ENCODE data around the gene SEMA3E.
"Not testable (repeated sequence)": the region's sequence is repeated elsewhere in the genome, so short reads cannot be mapped to it uniquely, and the experiment has no call there.

Gene SEMA3E

DNA sequence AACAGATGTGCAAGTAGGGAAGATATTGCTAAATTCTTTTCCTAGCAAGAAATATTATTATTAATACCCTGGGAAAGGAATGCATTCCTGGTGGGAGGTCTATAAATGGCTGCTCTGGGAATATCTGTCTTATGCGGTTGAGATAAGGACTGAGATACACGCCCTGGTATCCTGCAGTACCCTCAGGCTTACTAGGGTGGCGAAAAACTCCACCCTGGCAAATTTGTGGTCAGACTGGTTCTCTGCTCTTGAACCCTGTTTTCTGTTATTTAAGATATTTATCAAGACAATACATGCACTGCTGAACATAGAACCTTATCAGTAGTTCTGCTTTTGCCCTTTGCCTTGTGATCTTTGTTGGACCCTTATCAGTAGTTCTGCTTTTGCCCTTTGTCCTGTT is 96.4 kb downstream of the SEMA3E start:
- not testable (repeated sequence) for DNase-seq

DNA sequence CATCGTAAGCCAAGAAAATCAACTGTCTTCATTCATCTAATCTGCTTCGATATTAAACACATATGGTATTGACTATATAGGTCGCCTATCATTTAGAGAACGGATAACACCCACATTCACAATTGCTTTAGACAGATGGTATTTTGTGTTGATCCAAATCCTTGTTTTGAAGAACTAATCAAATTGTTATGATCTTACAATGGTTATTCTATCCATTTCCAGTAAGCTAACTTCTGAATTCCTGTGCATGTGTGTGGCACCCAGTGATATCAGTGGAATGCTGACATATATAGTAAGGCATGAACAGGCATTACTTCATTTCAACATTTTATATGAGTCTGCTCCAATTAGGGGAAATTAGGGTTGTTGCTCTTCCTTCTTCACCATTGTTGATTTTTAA is 98.8 kb downstream of the SEMA3E start:
- no peak for DNase-seq

DNA sequence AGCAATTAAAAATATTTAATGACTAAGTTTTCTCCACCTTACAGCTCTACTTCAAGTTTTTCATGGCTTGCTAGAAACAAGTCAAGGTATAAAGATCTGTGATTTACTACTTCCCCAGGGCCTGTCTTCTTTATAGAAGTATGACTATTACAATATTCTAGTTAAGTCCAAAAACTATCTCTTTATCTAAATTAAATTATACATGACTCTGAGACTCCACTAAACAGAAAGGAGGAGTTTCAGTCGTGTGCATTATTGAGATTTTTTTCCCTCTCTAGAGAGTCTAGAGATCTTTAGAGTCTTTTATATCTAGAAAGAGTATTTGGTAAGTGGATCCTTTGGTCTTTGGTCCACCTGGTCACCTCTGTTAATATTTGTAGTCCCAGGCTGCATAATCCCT is 100.7 kb downstream of the SEMA3E start:
- DNase-seq = no peak

DNA sequence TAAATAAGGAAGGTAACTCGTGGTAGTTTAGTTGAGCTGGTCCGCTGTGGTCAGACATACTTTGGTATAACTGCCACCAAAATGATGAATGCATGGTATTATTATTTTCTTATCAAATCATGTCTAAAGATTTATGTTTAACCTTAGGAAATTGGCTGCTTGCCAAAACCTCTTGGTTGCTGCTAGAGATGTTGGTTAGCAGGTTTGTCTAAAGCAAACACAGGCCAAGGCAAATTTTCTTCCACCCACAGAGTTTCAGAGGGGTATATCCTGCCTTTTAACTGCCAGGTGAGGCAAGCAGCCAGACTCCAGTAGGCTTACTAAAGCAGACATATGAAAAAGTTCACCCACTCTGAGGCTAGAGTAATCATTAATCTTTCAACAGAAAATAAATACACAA is 101.4 kb downstream of the SEMA3E start:
- DNase-seq = peak; percentile 94

DNA sequence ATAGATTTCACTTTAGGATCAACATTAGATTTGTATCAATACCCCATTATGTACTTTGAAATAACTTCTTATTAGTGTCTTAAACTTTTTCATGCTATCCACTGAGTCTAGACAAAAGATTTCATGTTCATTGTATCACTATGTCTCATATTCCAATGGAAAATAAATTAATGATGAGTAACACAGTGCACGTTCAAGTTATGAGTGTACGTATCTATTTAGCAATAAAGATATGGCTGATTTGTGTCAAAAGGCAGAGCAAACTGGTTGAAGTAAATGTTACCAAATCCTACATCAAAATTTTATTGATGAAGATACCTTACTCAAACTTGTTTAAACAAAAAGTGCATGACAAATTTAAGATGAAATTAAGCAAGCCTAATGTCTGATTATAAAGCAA is 102.4 kb downstream of the SEMA3E start:
- DNase-seq = no peak

DNA sequence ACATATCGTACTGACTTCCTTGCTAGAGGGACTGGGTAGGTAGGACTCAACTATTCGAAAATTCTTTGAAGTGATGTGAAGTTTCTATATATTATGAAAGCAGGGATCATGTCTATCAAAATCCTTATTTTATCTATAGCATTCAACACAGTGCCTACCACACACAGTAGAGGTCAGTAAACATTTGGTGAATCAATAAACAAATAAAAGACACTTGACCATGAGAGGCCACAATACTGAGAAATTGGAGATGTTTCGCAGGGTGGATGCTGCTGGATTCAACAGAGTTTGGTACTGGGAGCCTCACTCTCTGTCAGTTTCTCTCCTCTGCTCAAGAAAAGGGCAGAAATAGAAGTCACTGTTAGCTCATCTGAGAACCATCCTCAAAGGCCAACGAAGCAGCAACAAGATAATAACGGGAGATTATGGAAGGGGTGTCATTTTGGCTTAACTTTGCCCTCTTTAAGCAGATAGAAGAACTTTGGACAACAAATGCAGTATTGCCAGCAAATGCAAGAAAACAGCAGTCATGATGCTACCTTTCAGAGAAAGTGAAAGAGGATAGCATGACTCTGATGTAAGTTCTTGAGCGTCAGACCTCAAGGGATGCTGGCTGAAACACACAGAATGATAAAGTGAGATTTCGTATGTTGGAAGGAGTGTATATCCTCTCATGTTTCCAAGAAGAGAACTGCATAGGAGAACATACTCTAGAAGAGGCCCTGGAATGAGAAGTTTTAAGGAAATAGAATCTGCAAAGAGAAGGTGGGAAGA is 107.6 kb downstream of the SEMA3E start:
- no peak for DNase-seq

DNA sequence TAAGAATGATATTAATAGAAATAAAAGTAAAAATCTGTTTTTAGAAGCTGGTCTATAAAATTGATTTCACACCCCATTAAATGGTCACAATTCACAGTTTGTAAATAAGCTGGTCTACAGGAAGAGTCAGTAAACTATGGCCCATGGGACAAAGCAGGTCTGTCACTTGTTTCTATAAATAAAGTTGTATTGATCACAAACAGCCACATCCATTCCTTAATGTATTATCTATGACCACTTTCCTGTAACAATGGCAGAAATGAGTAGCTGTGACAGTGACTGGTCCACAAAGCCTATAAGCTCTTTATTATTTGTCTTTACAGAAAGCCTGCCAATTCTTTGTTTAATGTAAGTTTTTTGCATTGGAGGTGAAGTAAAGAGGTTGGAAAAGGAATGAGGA is 114.5 kb downstream of the SEMA3E start:
- no peak for DNase-seq

DNA sequence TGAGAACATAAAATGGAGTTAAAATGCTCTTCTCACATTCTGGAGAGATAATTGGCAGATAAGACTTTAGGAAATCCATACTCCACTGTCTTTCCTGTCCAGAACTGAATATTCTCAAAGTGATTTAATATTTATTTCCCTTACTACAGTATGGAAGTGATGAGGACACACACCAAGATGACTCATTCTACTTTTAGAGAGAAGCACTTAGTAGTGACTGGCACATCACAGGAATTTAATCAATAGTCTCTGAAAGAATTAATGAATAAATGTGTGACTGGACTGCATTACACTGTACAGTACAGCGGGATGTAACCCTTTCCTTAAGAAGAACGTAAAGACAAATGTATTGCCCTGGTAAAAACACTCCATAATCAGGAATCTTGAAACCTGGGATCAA is 116.7 kb downstream of the SEMA3E start:
- no peak for DNase-seq

DNA sequence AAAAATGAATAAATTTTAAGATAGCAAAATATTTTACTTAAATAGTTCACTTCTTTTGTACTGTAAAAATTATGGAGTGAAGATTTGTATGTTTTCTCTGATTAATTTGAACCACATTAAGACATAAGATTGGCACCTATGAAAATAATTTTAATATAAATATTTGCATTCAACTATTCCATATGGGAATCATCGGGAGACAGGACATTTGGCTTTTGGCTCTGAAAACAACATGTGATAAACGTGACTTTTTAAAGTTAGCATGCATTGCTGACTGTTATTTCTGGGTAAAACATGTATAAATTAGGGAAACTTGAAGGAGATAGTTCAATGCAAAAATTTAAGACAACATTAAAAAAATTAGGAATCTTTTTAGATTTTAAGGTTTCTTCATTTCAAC is 117.2 kb downstream of the SEMA3E start:
- DNase-seq = no peak

DNA sequence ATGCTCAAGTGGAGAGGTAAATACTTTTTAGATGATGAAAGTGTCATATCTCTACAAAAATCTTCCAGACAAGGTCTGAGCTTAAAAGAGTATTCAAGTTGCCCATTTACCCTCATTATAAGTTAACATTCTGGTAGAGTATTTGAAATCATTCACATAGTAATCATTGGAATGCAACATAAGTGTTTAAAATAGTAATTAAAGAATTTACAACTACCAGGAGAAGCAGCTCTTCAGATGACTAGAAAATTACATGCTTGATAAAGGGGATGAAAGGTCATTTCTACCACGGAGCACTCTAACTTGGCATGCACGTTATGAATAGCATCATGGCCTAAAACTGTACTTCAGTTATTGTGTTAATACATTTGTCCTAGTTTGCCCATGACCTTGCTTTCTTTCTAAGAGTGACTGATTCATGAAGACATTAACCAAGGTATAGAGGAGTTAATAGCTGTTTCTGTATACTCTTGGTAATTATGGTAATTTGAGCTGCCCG is 120.0 kb downstream of the SEMA3E start:
- DNase-seq = peak; percentile 92

DNA sequence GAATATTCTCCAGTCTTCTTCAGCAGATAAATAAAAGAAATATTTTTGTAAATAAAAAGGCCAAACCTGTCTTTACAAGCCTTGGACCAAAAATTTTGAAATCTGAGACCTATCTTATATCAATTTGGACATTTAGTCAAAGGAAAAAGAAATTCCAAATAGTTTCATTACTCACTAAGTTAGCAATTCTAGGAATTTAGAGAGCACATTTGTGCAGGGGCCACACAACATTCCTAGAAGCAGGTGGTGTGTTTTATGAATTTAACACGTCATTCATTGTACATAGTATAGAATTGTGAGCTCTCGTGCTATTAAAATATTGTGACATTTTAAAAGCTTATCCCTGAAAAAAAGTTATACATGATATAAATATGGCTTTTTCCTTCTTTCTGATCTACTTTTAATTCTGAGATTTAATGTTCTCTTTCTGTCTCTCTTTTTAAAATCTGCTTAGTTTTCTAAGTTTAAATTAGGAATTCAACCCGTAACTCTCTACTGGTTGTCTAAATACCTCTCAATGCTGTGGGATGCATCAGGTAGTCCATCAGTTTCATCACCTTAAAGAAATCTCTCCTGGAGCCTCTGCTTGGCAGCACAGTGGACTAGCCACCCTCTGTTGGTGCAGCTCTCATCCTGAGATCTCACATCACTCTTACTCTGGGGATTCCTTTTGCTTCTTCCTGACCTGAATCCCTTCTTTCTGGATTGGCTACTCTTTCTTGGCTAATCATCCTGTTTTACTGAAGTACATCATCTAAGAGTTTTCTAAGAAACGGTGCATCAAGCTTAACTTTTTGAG is 124.5 kb downstream of the SEMA3E start:
- no peak for DNase-seq

DNA sequence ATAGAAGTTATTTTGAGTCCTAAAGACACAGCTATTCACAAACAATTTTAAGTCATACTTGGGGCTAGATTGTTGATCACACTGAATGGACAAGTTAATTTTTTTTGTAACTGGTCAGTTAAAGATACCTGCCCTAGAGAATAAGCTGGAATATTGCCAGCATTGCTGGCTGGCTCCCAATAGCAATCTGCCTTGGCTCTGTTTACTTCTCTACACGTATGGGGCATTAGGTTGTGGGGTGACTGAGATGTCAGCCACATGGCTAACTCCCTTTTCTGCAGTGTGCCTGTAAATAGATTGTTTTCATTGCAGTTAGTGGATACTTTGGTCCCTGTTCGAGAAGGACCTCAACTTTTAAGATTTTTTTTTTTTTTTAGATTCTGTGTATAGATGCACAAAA is 128.2 kb downstream of the SEMA3E start:
- DNase-seq = peak; percentile 74

DNA sequence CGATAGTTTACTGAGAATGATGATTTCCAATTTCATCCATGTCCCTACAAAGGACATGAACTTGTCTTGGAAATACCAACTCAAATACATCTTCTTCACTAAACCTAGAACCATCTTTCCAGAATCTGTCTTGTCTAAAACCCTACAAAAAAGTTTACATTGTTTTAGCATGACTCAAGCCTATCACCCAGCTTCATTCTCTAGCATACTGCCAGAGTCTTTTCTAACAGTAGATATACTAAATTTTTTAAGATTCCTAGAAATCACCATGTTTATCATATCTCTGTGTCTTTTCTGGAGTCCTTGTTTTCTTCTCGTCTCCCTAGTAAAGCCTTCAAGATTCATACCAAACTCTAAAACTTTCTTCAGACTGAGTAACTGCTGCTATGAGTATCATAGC is 129.7 kb downstream of the SEMA3E start:
- DNase-seq = no peak

DNA sequence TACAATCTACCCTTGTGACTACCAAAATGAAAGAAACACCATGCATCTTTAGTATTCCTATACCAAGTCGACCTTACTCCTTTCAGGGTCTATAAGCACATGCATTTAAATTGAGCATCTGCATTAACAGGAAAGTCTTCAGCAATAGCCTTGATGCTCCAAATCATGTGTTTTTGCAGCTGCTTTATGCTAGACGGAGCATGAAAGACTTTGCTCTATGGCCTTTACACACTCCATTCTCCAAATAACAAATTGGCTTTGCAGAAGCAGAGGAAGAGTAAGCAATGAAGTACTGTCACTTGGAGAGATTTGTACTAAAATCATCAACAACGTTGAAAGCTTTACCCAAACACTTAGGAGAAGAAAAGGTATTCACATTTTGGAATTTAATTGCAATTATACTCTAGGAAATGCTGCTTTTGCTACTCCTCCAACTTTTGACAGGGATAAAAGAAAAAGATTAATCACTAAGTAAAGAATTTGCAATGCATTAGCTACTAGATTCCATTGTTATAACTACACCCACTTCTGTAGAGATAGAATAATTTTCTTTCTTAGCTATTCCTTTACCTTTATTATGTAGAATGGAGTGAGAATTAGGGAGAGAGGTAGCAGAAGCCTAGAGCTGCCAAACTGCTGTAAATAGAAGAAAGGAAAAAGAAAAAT is 131.8 kb downstream of the SEMA3E start:
- DNase-seq = peak; percentile 65

DNA sequence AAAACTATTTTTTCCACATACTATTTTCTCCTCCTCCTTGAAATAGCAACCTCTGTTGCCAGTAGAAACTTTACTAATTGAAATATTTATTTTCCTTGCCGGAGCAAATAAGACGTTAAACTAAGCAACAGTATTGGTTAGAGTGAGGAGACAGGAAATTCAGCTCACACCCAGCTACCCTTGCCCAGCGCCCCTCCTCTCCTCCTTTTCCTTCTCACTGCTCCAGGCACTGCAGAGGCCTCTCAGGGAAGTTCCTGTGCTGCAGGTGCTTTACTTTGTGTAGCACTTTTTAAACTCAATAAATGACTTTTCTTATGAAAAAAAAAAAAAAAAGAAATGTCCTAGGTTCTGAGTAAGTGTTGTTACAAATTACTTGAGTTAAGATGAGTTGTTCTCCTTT is 134.0 kb downstream of the SEMA3E start:
- DNase-seq = peak; percentile 40

DNA sequence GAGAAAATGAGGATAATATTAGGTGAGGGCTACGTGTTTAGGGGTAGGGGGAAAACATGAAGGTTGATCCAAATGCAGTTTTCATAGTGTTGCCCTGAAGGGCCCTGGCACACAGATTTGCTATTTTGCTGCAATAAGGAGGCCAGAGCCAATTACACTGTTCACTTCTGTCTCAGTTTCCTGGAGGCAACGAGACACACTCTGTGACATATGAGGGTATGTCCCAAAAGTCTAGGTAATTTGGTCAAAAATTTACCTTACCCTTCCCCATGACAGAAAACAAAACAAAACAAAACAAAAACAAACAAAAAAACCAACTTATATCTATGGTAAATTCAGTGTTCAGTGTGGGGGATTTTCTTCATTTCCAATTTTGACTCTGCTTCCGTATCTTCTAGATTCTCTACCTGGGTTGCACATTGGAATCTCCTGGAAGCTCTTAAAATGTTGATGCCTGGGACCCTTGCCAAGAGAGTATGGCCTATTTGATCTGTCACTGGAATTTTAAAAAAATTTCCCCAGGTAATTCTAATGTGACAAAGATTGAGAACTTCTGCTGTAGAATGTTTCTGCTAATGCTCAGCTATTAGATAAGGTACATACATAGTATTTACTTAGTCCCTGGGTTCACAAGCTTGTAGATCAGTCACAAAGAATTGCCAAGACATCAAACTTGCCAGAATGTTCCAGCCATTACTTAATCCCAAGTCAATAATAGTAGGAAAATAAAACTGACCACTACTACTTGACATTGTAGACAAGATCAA is 139.5 kb downstream of the SEMA3E start:
- no peak for DNase-seq

DNA sequence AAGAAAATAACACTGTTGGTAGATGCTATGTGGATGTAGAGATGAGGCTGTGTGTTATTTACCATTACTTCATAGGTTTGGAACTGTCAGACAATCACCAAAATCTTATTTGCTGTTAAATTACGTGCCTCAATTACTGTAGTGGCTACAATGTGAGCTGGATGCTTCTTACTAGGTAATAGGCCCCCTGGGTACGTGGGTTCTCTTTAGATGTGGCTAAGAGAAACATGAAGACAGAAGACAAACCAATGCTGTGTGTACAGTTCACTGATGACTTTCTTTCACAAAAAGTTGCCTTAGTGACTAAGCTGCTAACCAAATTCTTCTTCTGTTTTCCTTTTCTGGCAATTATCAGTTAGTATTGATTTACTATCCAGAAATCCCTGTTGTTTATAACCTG is 144.6 kb downstream of the SEMA3E start:
- peak; percentile 57 for DNase-seq

DNA sequence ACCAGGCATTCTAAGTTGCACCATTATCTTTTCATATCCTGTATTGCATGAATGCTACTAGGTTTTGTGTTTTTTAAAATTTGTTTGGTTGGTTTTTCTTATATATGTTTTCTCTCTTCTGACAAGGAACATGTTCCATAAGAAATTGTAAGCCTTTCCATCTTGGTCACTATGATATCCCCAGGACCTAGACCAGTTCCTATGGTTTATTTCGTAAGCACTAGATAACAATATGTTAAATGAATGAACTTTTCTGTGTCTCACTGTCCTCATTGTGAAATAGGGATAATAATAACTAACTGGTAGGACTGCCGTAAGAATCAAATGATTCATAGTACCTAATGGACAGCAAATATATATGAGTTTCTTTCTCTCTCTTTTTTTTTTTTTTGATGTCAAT is 146.3 kb downstream of the SEMA3E start:
- no peak for DNase-seq

DNA sequence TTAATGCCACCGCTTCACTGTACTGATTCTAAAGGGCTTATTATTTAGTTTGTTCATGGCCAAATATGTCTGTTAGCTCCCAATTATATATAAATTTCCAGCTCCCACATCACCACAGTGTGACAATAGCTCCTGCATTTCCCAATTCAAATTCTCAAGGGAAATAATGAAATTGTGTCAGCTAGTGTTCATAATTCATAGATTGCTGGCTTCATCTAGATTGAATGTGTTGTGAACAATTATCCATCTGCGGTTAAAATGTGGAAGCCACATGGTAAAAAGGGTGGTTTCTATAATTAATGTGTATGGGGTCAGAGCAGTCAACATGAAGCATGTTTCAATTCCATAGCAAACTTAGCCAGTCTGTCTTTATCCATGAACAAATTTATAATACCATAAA is 154.3 kb downstream of the SEMA3E start:
- peak; percentile 59 for DNase-seq

DNA sequence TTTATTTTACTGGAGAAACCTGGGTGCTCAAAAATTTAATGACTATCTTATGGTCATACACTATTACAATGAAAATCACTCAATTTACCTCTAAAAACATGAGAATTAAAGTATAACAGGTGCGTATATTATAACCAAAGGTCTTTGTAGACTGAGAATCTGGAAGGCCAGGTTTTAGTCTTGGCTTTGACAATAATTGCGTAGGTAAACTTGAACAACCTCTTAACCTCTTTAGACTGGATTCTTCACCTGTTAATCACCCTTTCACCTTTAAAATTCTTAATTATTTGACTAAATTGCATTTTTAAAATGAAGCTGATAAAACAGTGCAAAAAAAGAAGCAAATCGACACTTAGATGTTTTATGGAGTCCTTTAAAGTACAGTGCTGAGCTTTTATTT is 156.1 kb downstream of the SEMA3E start:
- DNase-seq = no peak

DNA sequence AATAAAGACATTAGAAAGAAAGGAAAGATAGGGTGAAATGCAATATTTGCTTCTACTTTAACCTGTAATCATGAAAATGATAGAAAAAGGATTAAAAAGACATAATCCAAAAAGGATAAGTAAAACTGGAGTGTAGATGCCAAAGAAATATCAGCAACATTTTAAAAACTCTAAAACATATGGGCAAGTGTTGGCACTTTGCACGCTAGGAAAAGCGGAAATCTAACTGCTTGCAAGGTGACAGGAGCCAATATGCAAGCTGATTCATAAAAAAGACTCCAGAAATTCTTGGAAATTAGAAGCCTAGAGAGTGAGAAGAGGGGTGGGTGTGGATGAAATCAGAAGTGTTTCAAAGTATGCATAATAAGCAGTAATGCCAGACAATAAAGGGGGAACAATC is 161.1 kb downstream of the SEMA3E start:
- no peak for DNase-seq

DNA sequence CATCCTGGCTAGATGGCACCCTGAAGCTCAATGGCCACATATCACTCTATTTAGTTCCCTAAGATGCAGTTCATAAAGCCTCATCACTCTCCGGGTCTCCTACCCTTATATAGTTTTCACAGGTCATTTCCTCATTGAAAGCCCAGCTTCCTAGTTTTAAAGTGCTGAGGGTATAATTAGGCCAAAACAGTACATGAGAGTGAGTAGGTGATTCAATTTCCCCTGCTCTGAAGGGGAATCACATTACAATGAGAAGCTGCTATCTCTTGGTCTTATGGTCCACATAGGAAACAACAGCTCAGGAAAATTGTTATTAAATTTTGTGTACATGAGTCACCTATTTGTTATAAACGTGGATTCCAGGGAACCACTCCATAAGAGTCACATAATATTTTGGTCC is 162.0 kb downstream of the SEMA3E start:
- peak; percentile 71 for DNase-seq

DNA sequence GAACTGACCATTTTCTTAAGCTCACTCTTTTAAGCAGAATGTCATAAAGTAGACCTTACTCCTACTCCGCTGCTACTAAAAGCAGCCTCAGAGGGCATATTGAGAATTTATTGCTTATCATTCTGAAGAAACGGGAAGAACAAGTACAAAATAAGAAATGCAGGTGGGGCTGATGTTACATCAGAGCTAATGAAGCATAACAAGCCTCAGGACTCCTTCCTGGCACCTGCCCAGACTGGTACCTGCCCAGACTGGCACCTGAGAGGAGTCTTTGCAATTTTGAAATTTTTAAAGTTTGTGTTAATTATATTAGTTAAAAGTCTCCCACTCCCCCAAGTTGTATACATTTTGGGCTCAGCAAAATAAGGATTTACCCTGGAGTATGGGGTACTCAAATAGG is 162.4 kb downstream of the SEMA3E start:
- DNase-seq = no peak

All from NCI-H69 (cell line).